Epidermal melanocyte (primary cell): ENCODE measurements around the gene CKAP5.
A peak's percentile ranks its signal among the peaks of the same experiment; 100 is the strongest.
"Not testable (repeated sequence)": the region's sequence is repeated elsewhere in the genome, so short reads cannot be mapped to it uniquely, and the experiment has no call there.

Experiments used
- DNase-seq: peaks from one replicate; pipeline ENCODE4 v3.0.0; 2011; ENCODE audit warnings: low spot score; ENCODE audit not compliant: insufficient read length

The CKAP5 gene

GRCh38 chr11:46855863-46856262 is 9.8 kb upstream of the CKAP5 start:
- DNase-seq = no peak

GRCh38 chr11:46855167-46855566 is 9.1 kb upstream of the CKAP5 start:
- no peak for DNase-seq

- no peak for DNase-seq
These were observed 4.8 kb upstream of the CKAP5 start for GRCh38 chr11:46850829-46851380.

GRCh38 chr11:46849631-46850030 is 3.6 kb upstream of the CKAP5 start:
- no peak for DNase-seq

- no peak for DNase-seq
These were observed 390 bp upstream of the CKAP5 start for GRCh38 chr11:46846510-46846830.

- DNase-seq = no peak
These were observed 690 bp downstream of the CKAP5 start for GRCh38 chr11:46845440-46845739.

GRCh38 chr11:46840116-46840515 is 6.0 kb downstream of the CKAP5 start:
- DNase-seq = no peak

- no peak for DNase-seq
These were observed 7.6 kb downstream of the CKAP5 start for GRCh38 chr11:46838501-46838900.

- no peak for DNase-seq
These were observed 8.2 kb downstream of the CKAP5 start for GRCh38 chr11:46837860-46838259.

GRCh38 chr11:46836870-46837269 is 9.2 kb downstream of the CKAP5 start:
- DNase-seq = no peak

GRCh38 chr11:46836431-46836830 is 9.6 kb downstream of the CKAP5 start:
- DNase-seq = no peak

- no peak for DNase-seq
These were observed 10.2 kb downstream of the CKAP5 start for GRCh38 chr11:46835897-46836296.

- no peak for DNase-seq
These were observed 11.3 kb downstream of the CKAP5 start for GRCh38 chr11:46834821-46835220.

GRCh38 chr11:46832511-46833214 is 13.4 kb downstream of the CKAP5 start:
- no peak for DNase-seq

- DNase-seq = no peak
These were observed 18.1 kb downstream of the CKAP5 start for GRCh38 chr11:46827995-46828394.

- peak; percentile 29 for DNase-seq
These were observed 19.6 kb downstream of the CKAP5 start for GRCh38 chr11:46826310-46827044.

GRCh38 chr11:46808799-46809431 is 37.2 kb downstream of the CKAP5 start:
- DNase-seq = no peak

GRCh38 chr11:46801694-46802470 is 44.2 kb downstream of the CKAP5 start:
- DNase-seq = no peak

GRCh38 chr11:46800177-46800576 is 45.9 kb downstream of the CKAP5 start:
- DNase-seq = no peak

GRCh38 chr11:46799725-46800124 is 46.4 kb downstream of the CKAP5 start:
- DNase-seq = not testable (repeated sequence)

GRCh38 chr11:46778416-46778815 is 67.7 kb downstream of the CKAP5 start:
- DNase-seq = no peak

GRCh38 chr11:46776878-46777277 is 69.2 kb downstream of the CKAP5 start:
- no peak for DNase-seq
